Measurements from ENCODE around the gene PREB.

The PREB gene

DNA sequence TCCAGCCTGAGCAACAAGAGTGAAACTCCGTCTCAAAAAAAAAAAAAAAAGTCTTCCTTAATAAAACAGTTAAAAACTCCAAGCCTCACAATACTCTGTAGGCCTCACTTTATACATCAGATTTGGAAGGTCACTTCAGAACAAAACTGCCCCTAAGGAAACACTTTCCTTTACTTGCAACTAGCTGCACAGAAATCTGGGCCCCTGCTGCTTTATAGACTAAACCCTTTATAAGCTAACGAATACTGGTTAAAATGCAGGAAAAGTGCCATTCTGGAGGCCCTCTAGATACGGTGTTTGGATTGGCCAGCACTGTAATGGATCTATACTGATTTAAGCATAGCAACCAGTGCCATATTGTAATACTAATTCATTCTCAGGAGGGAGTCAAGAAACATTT, 9.3 kb downstream of the PREB start:
- no peak for TF ChIP-seq GATA3 (IDR thresholded peaks at IDR 0.05; ENCODE audit: low read depth, low read length)
- no peak for TF ChIP-seq GATA2 (IDR thresholded peaks at IDR 0.05; ENCODE audit: low read depth, low read length)

DNA sequence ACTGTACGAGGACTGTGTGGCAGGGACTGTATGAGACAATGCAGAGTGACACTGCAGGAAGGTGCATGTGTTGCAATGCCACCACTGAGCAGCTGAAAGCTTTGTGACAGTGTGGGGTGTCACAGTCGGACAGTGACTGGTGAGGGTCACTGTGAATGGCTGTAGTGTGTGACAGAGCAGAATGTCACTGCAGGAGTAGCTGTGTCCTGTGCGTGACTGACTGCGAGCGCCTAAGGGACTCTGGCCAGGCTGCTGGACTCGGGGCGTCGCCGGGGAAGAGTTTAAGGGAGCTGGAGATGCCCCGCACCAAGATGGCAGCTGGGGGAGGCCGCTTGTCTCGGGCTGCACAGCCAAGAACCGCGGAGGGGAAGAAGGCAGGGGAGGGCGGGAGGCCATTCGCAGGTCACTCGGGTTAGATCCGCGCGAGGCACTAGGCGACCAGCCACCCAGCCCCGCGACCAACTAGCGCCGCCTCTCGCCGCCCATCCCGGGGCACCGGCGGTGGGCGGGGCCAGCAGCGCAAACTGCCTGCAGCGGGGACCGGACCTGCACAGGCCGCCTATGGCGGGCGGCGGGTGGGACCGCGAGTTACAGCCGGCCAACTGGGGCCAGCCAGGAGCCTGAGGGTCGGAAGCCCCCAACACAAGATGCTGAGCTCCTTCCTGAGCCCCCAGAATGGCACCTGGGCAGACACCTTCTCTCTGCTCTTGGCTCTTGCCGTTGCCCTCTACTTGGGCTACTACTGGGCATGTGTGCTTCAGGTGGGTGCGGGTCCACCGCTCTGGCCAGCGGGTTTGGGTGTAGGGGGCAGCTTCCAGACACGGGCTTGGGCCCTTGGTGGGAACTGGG, 10.9 kb downstream of the PREB start, which contains the start of gene ABHD1:
Gene ABHD1, plus strand, starts transcription at position 514 of the 849 bp plus-strand sequence. Its CDS starts 134 bp downstream, at position 648.
- TF ChIP-seq GATA3 (IDR thresholded peaks at IDR 0.05; ENCODE audit: low read depth, low read length) (no peak), GATA2 (IDR thresholded peaks at IDR 0.05; ENCODE audit: low read depth, low read length) (no peak)

DNA sequence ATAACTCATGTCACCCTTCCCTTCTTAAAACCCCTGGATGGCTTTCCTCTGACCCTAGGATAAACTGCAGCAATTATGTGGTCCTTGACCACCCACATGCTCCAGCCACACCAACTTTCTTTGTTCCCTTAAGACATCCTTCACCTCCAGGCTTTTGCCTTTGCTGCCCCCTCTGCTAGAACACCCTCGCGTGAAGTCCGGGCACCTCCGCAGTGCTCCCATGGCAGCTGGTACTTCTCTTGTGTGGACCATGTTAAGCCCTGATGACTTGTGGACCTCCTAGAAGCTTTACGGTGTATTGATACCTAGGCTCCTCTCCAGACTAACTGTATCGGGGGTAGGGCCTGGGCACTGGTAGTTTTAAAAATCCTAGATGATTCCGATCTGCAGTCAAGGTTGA, 11.6 kb downstream of the PREB start:
- TF ChIP-seq GATA2 (IDR thresholded peaks at IDR 0.05; ENCODE audit: low read depth, low read length) (no peak), GATA3 (IDR thresholded peaks at IDR 0.05; ENCODE audit: low read depth, low read length) (no peak)

DNA sequence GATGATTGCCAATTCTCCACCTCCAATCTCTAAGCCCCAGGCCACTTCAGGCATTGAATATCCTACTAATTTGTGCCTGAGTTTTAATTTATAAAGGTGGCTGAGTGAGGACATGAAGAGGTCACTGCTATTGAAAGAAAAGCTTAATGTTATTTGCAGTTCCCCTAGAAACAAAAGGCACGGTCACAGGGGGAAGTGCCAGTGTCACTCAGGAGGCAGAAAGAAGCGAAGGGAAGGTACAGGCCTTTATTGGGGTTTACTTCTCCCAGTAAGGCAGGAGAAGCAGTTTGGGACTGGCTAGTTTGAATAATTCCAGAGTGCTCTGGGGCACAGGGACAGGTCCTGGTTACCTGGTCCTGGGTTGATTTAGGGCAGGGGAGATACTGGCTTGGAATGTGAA, 12.5 kb downstream of the PREB start:
- TF ChIP-seq GATA3 (IDR thresholded peaks at IDR 0.05; ENCODE audit: low read depth, low read length): no peak
- TF ChIP-seq GATA2 (IDR thresholded peaks at IDR 0.05; ENCODE audit: low read depth, low read length): no peak

DNA sequence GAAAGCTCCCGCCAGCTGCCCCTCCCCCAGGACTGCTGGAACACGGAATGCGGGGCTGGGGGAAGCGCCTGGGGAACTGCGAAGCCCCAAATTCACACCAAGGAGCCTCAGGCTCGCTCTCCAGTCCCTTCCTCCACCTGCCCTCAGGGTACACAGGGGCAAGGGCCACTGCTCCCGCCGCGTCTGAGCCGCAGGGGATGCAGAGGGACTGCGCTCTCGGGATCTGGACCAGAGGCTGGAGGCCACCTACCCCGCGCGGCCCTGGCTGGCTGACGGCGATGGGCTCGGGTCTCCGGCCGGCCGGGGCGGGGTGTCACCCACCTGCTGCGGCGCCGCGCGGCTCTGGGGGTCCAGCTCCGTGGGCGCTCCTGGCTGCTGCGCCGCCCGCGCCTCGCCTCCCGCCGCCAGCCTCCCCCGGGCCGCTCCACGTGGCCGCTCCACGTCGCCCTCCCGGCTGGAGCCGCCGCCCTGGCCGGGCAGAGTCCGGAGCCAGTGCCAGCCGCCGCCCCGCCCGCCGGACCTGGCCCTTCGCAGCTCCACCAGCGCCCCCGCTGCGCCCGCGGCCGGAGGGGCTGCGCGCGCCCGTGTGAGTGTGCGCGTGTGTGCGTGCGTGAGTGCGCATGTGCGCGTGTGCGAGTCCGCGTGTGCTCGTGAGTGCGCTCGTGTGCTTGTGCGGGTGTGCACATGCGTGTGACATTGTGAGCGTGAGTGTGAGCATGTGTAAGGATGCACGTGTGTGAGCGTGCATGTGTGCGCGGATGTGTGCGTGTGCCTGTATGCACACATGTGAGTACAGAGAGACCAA, 15.7 kb downstream of the PREB start, which contains the start of gene CGREF1:
Gene CGREF1, minus strand, starts transcription at position 604 of the 805 bp plus-strand sequence. CDS start 14,762 bp downstream, outside the sequence.
- no peak for TF ChIP-seq GATA2 (IDR thresholded peaks at IDR 0.05; ENCODE audit: low read depth, low read length)
- TF ChIP-seq GATA3 (IDR thresholded peaks at IDR 0.05; ENCODE audit: low read depth, low read length): no peak

DNA sequence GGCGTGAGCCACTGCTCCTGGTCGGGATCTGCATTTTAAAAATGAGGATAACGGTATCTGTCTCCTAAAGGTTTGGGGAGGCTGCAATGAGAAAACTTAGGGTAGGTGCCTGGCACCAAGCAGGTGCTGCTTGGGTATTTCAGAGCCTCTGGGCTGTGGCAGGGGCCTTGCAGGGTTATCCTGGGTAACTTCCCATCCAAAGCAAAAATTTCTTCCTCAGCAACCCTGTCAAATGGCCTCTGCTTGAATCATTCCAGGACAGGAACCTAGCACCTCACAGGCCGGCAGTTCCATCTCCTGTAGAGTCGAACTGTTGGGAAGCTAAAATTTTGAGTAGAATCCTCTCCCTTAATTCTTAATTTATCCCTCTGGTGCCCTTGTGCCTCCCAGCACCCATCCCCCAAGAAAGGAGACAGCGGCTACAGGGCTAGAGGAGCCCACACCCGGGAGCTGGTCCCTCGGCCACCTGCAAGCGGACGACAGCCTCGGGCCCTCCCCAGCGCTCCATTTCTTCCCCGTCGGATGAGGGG, 16.4 kb downstream of the PREB start:
- no peak for TF ChIP-seq GATA3 (IDR thresholded peaks at IDR 0.05; ENCODE audit: low read depth, low read length)
- TF ChIP-seq GATA2 (IDR thresholded peaks at IDR 0.05; ENCODE audit: low read depth, low read length): no peak

DNA sequence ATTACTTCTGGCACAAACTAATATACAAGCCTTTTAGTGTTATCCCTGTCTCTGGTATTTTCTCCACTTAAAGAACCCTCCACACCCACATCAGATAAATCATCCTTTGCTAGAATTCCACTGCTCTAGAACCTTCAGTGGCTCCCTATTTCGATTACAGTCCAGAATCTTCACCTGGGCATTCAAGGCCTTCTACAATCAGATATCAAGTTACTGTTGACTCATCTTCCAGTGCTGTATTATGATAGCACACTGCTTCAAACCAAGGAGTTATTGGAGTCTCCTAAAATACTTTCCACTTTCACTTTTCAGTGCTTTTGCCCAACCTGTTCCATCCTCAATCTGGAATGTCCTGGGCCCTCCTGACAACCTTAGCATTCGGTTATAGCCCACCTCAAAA, 18.9 kb downstream of the PREB start:
- no peak for TF ChIP-seq GATA3 (IDR thresholded peaks at IDR 0.05; ENCODE audit: low read depth, low read length)
- no peak for TF ChIP-seq GATA2 (IDR thresholded peaks at IDR 0.05; ENCODE audit: low read depth, low read length)

DNA sequence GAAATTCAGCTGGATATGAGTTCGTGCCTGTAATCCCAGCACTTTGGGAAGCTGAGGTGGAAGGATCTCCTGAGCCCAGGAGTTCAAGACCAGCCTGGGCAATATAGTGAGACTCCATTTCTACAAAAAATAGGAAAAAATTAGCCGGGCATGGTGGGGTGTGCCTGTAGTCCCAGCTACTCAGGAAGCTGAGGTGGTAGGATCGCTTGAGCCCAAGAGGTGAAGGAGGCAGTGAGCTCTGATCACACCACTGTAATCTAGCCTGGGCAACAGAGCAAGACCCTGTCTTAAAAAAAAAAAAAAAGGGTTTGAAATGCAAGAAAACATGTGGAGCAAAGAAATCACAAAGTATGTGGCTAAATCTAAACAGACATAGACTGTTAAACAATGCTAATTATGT, 25.4 kb downstream of the PREB start:
- no peak for TF ChIP-seq GATA3 (IDR thresholded peaks at IDR 0.05; ENCODE audit: low read depth, low read length)
- no peak for TF ChIP-seq GATA2 (IDR thresholded peaks at IDR 0.05; ENCODE audit: low read depth, low read length)

DNA sequence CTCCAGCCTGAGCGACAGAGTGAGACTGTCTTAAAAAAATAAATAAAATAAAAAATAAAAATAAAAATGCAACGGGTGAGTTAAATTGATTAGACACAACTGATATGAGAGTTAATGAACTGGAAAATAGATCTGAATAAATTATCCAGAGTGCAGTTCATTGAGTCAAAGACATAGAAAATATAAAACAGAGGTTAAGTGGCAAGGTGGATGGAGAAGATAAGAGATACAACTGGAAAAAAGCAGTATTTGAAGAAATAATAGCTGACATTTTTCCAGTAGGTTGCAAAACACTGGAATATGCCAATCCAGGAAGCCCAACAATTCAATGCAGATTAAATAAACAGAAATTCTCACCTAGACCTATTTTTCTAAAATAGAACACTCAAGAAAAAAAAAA, 26.2 kb downstream of the PREB start:
- no peak for TF ChIP-seq GATA3 (IDR thresholded peaks at IDR 0.05; ENCODE audit: low read depth, low read length)
- TF ChIP-seq GATA2 (IDR thresholded peaks at IDR 0.05; ENCODE audit: low read depth, low read length): no peak

DNA sequence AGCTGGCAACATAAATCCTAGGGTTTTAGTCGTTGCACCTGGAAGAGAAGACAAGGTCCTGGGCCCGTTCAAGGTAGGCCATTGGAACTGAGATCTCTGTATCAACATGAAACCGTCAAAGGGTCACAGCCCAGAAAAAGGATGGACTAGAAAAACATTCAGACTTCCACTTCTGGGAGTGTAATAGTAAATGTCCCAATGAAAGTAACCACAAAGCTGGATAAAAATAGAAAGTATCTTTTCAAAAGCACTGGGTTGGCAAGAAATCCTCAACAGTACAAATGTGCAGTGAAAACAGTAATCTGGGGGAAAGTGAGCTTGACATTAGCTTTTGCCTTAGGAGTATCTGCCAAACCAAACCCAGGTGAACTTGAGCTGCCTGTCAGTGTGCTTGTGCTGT, 28.5 kb downstream of the PREB start:
- TF ChIP-seq GATA2 (IDR thresholded peaks at IDR 0.05; ENCODE audit: low read depth, low read length): no peak
- no peak for TF ChIP-seq GATA3 (IDR thresholded peaks at IDR 0.05; ENCODE audit: low read depth, low read length)

DNA sequence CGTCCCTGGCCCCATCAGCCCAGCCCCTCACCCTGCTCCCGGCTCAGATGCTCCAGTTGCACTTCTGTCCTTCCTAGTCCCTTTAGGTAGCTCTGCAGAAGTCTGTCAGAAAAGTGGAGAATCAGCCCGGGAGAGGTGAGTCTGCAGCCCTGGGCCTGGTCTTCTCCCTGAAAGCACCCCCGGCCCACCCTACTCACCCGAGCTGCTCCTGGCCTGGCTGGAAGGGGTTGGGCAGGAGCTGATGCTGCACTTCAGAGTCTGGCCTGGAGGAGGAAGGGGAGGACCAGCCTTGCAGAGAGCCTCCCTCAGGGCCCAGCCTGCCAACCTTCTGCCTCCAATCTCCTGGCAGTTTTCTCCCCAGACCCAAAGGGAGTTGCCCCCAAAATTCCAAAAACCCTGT, 32.1 kb downstream of the PREB start:
- no peak for TF ChIP-seq GATA3 (IDR thresholded peaks at IDR 0.05; ENCODE audit: low read depth, low read length)
- TF ChIP-seq GATA2 (IDR thresholded peaks at IDR 0.05; ENCODE audit: low read depth, low read length): no peak

DNA sequence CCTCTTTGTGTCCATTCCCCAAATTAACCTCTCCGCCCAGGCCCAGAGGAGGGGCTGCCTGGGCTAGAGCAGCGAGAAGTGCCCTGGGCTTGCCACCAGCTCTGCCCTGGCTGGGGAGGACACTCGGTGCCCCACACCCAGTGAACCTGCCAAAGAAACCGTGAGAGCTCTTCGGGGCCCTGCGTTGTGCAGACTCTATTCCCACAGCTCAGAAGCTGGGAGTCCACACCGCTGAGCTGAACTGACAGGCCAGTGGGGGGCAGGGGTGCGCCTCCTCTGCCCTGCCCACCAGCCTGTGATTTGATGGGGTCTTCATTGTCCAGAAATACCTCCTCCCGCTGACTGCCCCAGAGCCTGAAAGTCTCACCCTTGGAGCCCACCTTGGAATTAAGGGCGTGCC, 34.4 kb downstream of the PREB start:
- TF ChIP-seq GATA2 (IDR thresholded peaks at IDR 0.05; ENCODE audit: low read depth, low read length) (no peak), GATA3 (IDR thresholded peaks at IDR 0.05; ENCODE audit: low read depth, low read length) (no peak)

DNA sequence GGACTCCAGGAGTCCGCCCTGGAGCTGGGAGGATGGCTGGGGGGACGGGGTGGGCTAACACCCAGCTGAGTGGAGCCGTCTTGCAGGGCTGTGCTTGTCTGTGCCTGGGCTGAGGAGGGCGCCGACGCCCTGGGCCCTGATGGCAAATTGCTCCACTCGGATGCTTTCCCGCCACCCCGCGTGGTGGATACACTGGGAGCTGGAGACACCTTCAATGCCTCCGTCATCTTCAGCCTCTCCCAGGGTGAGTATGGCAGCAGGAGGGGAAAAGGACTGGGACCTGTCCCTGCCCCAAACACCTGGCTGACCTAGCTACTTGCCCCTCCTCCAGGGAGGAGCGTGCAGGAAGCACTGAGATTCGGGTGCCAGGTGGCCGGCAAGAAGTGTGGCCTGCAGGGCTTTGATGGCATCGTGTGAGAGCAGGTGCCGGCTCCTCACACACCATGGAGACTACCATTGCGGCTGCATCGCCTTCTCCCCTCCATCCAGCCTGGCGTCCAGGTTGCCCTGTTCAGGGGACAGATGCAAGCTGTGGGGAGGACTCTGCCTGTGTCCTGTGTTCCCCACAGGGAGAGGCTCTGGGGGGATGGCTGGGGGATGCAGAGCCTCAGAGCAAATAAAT, 35.0 kb downstream of the PREB start:
- TF ChIP-seq GATA2 (IDR thresholded peaks at IDR 0.05; ENCODE audit: low read depth, low read length): no peak
- no peak for TF ChIP-seq GATA3 (IDR thresholded peaks at IDR 0.05; ENCODE audit: low read depth, low read length)

DNA sequence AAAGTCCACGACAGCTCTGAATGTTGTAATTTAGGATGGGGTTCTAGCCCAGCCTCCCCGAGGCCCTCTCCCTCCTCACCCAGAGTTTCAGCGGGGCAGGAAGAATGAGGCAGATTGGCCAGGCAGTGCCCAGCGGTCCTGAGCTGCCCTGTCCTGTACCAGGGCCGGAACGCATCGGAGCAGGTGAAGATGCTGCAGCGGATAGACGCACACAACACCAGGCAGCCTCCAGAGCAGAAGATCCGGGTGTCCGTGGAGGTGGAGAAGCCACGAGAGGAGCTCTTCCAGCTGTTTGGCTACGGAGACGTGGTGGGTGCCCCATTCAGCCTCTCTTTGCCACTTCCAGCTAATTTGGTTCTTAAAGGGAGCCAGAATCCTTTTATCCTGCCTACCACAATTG, 37.1 kb downstream of the PREB start:
- TF ChIP-seq GATA3 (IDR thresholded peaks at IDR 0.05; ENCODE audit: low read depth, low read length): no peak
- no peak for TF ChIP-seq GATA2 (IDR thresholded peaks at IDR 0.05; ENCODE audit: low read depth, low read length)
